C4-2B (cell line): ENCODE data around the gene SLC35F3.

Experiments used
- H3K27ac ChIP-seq: fragments of 450-650 bp; 2 replicates; pipeline ENCODE4 v1.5.1; 2017
- CTCF ChIP-seq: fragments of 450-650 bp; conservative IDR thresholded peaks from 2 replicates; pipeline ENCODE4 v1.5.1; 2017; ENCODE audit warnings: mild to moderate bottlenecking
- ZFX ChIP-seq: fragments of 450-650 bp; IDR thresholded peaks from 2 replicates; pipeline ENCODE4 v1.6.1; 2017

Gene SLC35F3

GRCh38 chr1:234018816-234019215 lies 114.3 kb downstream of the SLC35F3 start:
- H3K27ac ChIP-seq, result no peak overlapping the region
- TF ChIP-seq ZFX (no peak), CTCF (no peak)

DNA sequence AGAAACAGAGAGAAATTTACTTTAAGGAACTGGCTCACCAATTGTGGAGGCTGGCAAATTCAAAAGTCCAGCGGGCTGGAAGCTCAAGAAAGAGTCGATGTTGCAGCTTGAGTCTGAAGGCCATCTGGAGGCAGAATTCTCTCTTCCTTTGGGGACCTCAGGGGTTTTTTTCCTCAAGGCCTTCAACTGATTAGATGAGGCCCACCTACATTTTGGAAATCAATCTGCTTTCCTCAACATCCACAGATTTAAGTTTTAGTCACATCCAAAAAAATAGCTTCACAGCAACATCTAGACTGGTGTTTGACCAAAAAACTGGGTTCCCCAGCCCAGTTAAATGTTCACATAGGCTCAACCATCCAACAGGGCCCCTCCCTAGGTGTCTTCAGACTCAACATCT lies 114.9 kb downstream of the SLC35F3 start:
- TF ChIP-seq CTCF (no peak), ZFX (no peak)
- no peak overlapping the region for H3K27ac ChIP-seq

- TF ChIP-seq CTCF (no peak), ZFX (no peak)
- H3K27ac ChIP-seq, result no peak overlapping the region
Measured at GRCh38 chr1:234022302-234022701, 117.8 kb downstream of the SLC35F3 start.

GRCh38 chr1:234039603-234040002 lies 135.1 kb downstream of the SLC35F3 start:
- H3K27ac ChIP-seq, result no peak overlapping the region

GRCh38 chr1:234040446-234041317 lies 136.2 kb downstream of the SLC35F3 start:
- no peak overlapping the region for H3K27ac ChIP-seq
- no peak for TF ChIP-seq CTCF

More at GRCh38 chr1:234039603-234040002, 135.1 kb downstream of the SLC35F3 start:
- no peak for TF ChIP-seq CTCF
- no peak for TF ChIP-seq ZFX

- H3K27ac ChIP-seq, result no peak overlapping the region
- TF ChIP-seq ZFX (no peak), CTCF (no peak)
Measured at GRCh38 chr1:234044079-234044478, 139.6 kb downstream of the SLC35F3 start.

DNA sequence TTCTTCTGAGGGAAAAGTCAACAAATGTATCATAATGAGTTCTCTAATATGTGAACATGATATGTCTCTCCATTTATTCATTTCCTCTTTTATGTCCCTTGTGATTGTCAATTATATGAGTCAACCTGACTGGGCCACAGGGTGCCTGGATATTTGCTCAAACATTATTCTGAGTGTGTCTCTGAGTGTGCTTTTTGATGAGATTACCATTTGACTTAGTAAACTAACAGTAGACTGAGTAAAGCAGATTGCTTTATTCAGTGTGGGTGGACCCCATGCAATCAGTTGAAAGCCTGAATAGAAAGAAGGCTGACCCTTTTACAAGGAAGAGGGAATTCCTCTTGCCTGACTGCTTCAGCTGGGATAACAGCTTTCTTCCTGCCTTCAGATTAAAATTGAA lies 142.6 kb downstream of the SLC35F3 start:
- TF ChIP-seq ZFX (no peak), CTCF (no peak)
- no peak overlapping the region for H3K27ac ChIP-seq
